Measurements from ENCODE around the gene CLIC1. TPM values are rescaled to one million over a fixed set of nuclear protein-coding genes. Genes with fewer than 3 reads are reported as not detected.

The CLIC1 gene
- total RNA-seq, 6 donors from 2014 or later = 138 to 497 (median 277) TPM

- Histone ChIP-seq H3K4me3 (no peak overlapping the region), H3K27me3 (no peaks in the 10 kb centered on the region), H3K4me1 (no peaks in the 10 kb centered on the region), H3K27ac (peak overlapping the region in 1 of 4 donors; percentile 10), H3K9me3 (no peaks in the 10 kb centered on the region), H3K36me3 (peaks cover 21 to 99% (median 84%) of the 10 kb centered on the region in 4 donors)
- no peak for ATAC-seq (ENCODE audit: low FRiP score in 2 of 2)
- TF ChIP-seq CTCF (IDR thresholded peaks at IDR 0.05) (no peak), POLR2A (IDR thresholded peaks at IDR 0.05) (no peak), EP300 (IDR thresholded peaks at IDR 0.05) (no peak), POLR2AphosphoS5 (IDR thresholded peaks at IDR 0.05) (no peak)
- WGBS, 2 donors = 73 to 76% methylated on average over 10 of the region's 10 CpGs
- DNase-seq = no peak
Measured at GRCh38 chr6:31690231-31691077, 45.9 kb downstream of the CLIC1 start.

- 66 to 75% methylated on average over 7 to 11 of the region's 11 CpGs for WGBS, 2 donors
- no peak for DNase-seq
- ATAC-seq (ENCODE audit: low FRiP score in 2 of 2) = no peak
- Histone ChIP-seq H3K9me3 (no peaks in the 10 kb centered on the region), H3K27me3 (no peaks in the 10 kb centered on the region), H3K36me3 (peaks cover 17 to 94% (median 75%) of the 10 kb centered on the region in 4 donors), H3K4me3 (no peak overlapping the region), H3K4me1 (no peaks in the 10 kb centered on the region), H3K27ac (no peak overlapping the region)
- TF ChIP-seq POLR2A (IDR thresholded peaks at IDR 0.05) (no peak), CTCF (IDR thresholded peaks at IDR 0.05) (peak in 2 of 6 experiments; percentile 9 to 11)
Measured at GRCh38 chr6:31689249-31690110, 46.9 kb downstream of the CLIC1 start.

- H3K4me3 ChIP-seq = no peak overlapping the region
- TF ChIP-seq POLR2AphosphoS5 (IDR thresholded peaks at IDR 0.05) (no peak), POLR2A (IDR thresholded peaks at IDR 0.05) (no peak), CTCF (IDR thresholded peaks at IDR 0.05) (no peak), EP300 (IDR thresholded peaks at IDR 0.05) (no peak)
- DNase-seq (no peak), ATAC-seq (ENCODE audit: low FRiP score in 2 of 2) (no peak)
- no peaks in the 10 kb centered on the region for H3K4me1 ChIP-seq
- 85 to 87% methylated on average over 13 to 14 of the region's 14 CpGs for WGBS, 2 donors
- no peaks in the 10 kb centered on the region for H3K27me3 ChIP-seq
- H3K27ac ChIP-seq = no peak overlapping the region
- H3K9me3 ChIP-seq = no peaks in the 10 kb centered on the region
- peaks cover 15 to 86% (median 66%) of the 10 kb centered on the region in 4 donors for H3K36me3 ChIP-seq
Measured at GRCh38 chr6:31687860-31688693, 48.3 kb downstream of the CLIC1 start.

GRCh38 chr6:31687321-31687720 is 49.0 kb downstream of the CLIC1 start:
- DNase-seq (no peak), ATAC-seq (ENCODE audit: low FRiP score in 2 of 2) (no peak)
- Histone ChIP-seq H3K9me3 (no peaks in the 10 kb centered on the region), H3K36me3 (peaks cover 12 to 78% (median 59%) of the 10 kb centered on the region in 4 donors), H3K4me3 (no peak overlapping the region), H3K27ac (no peak overlapping the region), H3K27me3 (no peaks in the 10 kb centered on the region), H3K4me1 (no peaks in the 10 kb centered on the region)
- TF ChIP-seq EP300 (IDR thresholded peaks at IDR 0.05) (no peak), POLR2A (IDR thresholded peaks at IDR 0.05) (no peak), POLR2AphosphoS5 (IDR thresholded peaks at IDR 0.05) (no peak), CTCF (IDR thresholded peaks at IDR 0.05) (no peak)
- 88 to 93% methylated on average over 8 of the region's 8 CpGs for WGBS, 2 donors
